GM19324 (cell line): ENCODE measurements around the gene NUDC.
"Not testable (repeated sequence)": the region's sequence is repeated elsewhere in the genome, so short reads cannot be mapped to it uniquely, and the experiment has no call there.

Experiments
- ATAC-seq: cut with Tn5 transposase; IDR thresholded peaks from one replicate; pipeline ENCODE4 v1.9.1; 2021; ENCODE audit warnings: mild to moderate bottlenecking, moderate library complexity; ENCODE audit not compliant: unreplicated experiment, low FRiP score

NUDC gene

DNA sequence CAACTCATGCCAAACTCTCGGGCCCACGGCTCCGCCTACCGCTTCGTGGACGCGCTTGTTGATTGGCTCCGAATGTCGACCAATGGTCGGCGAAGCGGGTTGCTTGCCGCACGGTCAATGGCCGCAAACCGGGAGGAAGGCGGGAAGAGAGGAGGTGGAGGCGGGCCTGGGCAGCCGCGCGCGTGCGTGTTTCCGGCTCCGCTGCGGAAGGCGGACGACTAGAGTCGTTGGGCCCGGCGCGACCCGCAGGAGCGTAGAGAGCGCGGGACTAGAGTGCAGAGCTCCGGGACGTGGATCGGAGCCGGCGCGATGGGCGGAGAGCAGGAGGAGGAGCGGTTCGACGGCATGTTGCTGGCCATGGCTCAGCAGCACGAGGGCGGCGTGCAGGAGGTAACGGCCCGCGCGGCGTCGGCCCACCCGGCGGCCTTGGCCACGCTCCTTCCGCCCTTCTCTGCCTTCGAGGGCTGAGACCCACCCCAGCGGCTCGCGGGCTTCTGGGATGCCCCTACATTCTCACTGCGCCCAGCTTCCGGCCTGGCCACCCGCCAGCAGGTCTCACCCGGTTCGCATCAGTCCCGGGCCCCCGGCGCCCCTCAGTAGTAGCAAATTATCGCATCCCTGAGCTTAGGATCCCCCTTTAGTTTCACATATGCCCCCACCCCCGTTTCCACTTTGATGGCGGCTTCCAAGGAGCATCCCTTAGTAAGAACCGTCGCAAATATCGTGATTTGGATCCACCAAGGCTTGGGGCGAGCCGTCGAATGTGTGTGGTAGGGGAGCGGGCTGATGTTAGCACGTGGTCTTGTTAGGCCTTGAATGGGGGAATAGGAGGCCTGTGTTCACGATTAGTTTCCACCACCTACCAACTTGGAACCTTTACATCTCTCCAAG is at the start of gene NUDC:
Gene NUDC, plus strand, starts transcription at position 204 of the 891 bp plus-strand sequence. Its CDS starts 106 bp downstream, at position 310.
- peak; percentile 98 for ATAC-seq

DNA sequence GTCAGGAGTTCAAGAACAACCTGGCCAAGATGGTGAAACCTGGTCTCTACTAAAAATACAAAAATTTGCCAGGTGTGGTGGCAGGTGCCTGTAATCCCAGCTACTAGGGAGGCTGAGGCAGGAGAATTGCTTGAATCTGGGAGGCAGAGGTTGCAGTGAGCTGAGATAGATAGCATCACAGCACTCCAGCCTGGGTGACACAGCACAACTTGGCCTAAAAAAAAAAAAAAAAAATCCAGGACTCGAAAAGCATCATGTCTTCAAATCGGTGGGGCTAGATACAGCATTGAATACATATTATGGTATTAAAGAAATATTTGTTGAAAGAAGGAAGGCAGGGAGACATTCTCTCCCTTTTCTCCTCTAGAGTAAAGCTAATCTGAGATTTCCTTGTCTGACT is 48.4 kb upstream of the NUDC start:
- not testable (repeated sequence) for ATAC-seq

- no peak for ATAC-seq
Measured at GRCh38 chr1:26874896-26875295, 46.6 kb upstream of the NUDC start.

DNA sequence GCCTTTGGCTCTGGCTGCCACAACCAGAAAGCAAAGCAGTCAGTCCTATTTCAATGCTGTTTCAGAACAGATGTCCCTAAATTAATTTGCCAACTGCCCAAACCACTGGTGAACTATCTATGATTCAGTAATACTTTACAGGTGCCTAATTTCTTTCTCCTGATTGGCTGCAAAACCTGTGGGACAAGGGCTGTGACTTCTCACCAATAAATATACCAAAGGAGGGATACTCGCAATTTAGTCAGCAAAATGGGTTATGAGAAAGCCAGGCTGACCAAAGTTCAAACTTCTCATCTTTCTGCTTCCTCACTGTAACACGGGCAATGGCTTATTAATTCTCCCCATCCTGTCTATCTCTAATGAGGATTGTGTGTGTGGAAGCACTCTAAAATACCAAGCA is 44.2 kb upstream of the NUDC start:
- no peak for ATAC-seq

- no peak for ATAC-seq
Measured at GRCh38 chr1:26879793-26880192, 41.8 kb upstream of the NUDC start.

- not testable (repeated sequence) for ATAC-seq
Measured at GRCh38 chr1:26881611-26882010, 39.9 kb upstream of the NUDC start.

DNA sequence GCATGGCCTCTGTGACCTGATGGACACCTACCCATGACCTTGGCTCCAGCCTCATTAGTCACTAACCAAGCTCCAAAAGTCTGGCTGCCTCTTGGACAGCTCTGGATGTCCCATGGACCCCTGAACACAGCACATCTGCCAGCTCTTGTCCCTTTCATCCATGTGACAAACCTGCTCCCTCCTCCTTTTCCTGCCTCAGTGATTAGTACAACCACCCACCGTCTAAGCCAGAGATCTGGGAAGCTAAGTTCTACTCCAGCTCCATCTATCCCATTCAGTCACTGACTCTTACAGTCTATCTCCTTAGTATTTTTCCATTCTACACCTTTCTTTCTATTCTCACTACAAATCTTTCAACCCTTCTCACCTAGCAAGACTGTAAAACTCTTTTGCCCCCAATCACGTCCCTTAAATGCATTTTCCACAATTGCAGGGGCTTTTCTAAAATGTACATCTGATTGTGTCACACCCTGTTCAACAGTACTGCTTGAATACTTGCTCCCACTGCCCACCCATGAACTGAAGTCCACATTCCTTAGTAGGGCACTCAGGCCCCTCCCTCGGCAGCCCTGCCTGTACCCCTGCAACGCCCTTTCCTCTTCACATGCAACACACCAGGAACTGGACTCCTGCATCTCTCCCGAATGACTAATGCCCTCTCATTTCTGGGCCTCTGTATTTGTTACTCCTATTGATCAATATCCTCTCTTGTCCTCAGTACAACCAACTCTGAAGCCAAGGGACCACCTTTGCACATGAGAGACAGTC is 38.7 kb upstream of the NUDC start:
- ATAC-seq = no peak

DNA sequence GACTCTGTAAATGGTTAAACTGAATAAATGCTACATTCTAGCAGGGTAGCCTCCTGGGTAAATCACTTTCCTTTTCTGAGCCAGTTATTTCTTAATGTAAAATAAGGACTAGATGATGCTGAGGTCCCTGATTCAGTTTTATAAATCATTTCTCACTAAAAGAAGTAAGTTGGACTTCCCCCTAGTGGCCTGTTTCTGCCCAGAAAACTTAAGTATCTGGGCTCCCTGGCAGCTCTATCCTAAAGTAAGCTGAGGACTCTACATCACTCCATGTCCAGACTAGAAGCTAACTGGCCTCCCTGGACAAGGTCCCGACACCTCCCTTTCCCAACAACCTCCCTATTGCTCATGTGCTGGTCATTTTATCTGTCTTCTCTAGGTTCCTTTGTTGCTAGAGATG is 34.4 kb upstream of the NUDC start:
- no peak for ATAC-seq

GRCh38 chr1:26888231-26888630 is 33.3 kb upstream of the NUDC start:
- ATAC-seq = no peak

- ATAC-seq = peak; percentile 83
Measured at GRCh38 chr1:26889551-26890466, 31.7 kb upstream of the NUDC start, which contains the start of gene GPN2. Gene GPN2, minus strand, starts transcription at chr1:26890283. Its CDS starts 187 bp downstream, at chr1:26890096.

- peak; percentile 37 for ATAC-seq
Measured at GRCh38 chr1:26890467-26890796, 31.1 kb upstream of the NUDC start.

DNA sequence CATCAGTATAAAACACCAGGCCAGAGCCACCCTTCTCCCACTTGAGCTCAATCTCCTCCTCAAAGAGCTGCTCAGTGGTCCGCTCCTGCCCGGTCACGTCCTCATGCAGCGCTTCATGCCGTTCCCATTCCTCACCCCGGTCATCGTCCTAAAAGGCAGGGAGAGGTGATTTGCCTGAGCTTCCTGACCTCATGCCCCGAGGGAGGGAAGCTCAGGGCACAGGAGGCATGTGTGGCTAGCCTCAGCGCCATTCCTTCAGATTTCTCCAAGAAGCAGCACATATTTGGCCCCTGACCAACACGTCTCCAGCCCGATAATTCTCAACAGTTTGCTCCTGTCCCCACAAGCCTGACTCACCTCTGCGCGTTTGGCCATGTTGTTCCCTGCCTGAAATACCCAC is 27.3 kb upstream of the NUDC start:
- no peak for ATAC-seq

DNA sequence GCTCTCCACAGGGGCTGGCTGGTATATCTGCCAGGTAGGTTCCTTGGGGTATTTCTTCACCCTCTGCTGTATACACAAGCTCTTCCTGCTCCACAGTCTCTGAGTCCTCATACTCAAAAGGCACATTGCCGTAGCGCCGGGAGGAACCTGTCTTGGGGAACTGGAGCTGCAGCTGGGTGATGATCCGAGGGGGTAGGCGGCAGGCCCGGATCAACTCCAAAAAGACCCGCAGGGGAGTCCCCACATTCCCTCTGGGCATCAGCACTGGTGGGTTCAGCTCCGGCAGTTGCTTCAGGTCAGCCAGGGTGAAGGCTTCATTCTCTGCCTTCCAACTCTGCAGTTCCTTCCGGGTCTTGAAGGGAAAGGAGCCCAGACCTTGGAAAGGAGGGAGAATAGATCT is 24.2 kb upstream of the NUDC start:
- no peak for ATAC-seq

- ATAC-seq = peak; percentile 81
Measured at GRCh38 chr1:26900001-26900814, 21.3 kb upstream of the NUDC start, which contains the start of gene GPATCH3. Gene GPATCH3, minus strand, starts transcription at chr1:26900467. Its CDS starts 25 bp downstream, at chr1:26900442.

DNA sequence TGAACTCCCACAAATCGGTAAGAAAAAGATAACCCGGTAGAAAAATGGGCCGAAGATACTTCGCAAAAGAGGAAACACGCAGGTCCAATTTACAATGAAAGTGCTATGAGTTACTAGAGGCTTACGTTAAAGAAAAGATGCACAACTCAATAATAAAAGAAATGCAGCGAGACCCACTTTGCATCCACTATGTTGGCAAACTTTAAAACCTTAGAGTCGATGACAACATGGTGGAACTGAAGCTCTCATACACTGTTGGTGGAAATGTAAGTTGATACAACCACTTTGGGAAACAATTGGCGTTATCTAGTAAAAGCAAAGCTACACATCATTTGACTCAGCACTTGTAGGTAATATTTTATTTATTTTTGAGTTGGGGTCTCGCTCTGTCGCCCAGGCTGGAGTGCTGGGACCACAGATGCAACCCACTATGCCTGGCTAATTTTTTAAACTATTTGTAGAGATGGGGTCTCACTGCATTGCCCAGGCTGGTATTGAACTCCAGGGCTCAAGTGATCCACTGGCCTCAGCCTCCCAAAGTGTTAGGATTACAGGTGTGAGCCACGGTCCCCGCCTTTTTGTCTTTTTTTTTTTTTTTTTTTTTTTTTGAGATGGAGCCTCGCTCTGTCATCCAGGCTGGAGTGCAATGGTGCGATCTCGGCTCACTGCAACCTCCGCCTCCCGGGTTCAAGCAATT is 20.6 kb upstream of the NUDC start:
- no peak for ATAC-seq

DNA sequence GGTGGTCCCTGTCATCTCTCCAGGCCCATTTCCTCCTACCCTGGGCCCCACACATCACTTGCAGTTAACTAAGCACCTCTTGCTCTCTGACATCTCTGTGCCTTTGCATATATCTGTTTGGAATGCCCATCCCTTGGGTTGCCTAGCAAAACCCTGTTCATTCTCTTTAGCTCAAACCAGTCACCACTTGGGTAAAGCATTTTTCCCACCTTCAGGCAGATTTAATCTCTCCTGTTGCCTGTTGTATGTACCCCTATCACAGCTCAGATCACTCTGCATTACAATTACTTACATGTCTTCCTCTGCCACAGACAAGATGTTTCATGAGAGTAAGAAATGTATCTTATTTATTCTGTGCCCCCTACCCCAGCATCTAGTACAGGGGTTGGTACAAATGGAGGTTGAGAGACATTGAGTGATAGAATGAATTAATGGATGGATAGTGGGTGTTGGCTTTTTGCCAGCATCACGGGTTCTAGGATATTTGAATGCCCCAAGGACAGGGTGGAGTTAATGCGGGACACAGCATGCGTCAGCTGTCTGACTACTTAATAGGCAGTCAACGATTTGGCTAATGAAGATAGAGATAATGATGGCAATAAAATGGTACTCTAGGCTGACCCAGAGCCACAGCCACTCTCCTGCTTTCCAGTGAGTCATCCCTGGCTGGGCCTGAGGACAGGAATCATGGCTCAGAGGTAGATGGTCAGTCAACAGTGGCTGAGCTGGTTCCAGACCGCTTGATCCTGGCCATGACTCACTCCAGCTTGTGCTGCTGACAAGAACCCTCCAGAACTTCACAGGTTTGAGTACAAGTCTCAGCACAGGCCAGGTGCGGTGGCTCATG is 14.2 kb upstream of the NUDC start:
- ATAC-seq = no peak

DNA sequence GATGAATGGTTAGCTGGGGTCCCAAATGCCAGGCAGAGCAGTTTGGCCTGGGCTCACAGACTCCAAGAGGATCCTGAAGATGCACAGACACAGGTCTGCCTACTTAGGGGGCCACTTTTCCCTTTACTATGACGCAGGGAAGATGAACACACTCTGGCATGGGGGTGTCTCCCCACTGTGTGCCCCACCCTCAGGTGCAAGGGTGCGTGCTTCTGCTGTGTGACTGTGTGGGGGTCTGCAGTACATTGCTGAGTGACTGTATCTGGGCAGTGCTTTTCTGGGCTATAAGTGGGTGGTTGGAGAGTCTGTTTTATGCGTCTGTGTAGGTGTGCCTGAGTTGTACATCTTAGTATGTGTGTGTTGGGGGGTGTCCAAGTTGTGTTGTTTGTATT is 11.6 kb upstream of the NUDC start:
- no peak for ATAC-seq
